ENCODE measurements around the gene CBY1. TPM values are rescaled to one million over a fixed set of nuclear protein-coding genes. Genes with fewer than 3 reads are reported as not detected.

Gene CBY1
- total RNA-seq, 2 donors from 2014 or later = 13.8 TPM

- Histone ChIP-seq H3K36me3 (no peaks in the 10 kb centered on the region), H3K27me3 (replicated peaks; ENCODE audit: insufficient read depth) (no peaks in the 10 kb centered on the region), H3K4me3 (peak overlapping the region; percentile 66), H3K9me3 (no peaks in the 10 kb centered on the region), H3K4me1 (ENCODE audit: control insufficient read depth in 1 of 2, low read depth in 2 of 2) (peaks cover 17 to 43% of the 10 kb centered on the region in 2 donors), H3K27ac (peak overlapping the region; percentile 63 to 71)
- no peak for ATAC-seq (ENCODE audit: insufficient number of reproducible peaks, low FRiP score, low read depth)
- DNase-seq (ENCODE audit: low spot score) = no peak
- TF ChIP-seq, protein P1, sequence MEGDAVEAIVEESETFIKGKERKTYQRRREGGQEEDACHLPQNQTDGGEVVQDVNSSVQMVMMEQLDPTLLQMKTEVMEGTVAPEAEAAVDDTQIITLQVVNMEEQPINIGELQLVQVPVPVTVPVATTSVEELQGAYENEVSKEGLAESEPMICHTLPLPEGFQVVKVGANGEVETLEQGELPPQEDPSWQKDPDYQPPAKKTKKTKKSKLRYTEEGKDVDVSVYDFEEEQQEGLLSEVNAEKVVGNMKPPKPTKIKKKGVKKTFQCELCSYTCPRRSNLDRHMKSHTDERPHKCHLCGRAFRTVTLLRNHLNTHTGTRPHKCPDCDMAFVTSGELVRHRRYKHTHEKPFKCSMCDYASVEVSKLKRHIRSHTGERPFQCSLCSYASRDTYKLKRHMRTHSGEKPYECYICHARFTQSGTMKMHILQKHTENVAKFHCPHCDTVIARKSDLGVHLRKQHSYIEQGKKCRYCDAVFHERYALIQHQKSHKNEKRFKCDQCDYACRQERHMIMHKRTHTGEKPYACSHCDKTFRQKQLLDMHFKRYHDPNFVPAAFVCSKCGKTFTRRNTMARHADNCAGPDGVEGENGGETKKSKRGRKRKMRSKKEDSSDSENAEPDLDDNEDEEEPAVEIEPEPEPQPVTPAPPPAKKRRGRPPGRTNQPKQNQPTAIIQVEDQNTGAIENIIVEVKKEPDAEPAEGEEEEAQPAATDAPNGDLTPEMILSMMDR (IDR thresholded peaks at IDR 0.05) = no peak
These were observed 48.3 kb downstream of the CBY1 start for GRCh38 chr22:38704654-38705234.

DNA sequence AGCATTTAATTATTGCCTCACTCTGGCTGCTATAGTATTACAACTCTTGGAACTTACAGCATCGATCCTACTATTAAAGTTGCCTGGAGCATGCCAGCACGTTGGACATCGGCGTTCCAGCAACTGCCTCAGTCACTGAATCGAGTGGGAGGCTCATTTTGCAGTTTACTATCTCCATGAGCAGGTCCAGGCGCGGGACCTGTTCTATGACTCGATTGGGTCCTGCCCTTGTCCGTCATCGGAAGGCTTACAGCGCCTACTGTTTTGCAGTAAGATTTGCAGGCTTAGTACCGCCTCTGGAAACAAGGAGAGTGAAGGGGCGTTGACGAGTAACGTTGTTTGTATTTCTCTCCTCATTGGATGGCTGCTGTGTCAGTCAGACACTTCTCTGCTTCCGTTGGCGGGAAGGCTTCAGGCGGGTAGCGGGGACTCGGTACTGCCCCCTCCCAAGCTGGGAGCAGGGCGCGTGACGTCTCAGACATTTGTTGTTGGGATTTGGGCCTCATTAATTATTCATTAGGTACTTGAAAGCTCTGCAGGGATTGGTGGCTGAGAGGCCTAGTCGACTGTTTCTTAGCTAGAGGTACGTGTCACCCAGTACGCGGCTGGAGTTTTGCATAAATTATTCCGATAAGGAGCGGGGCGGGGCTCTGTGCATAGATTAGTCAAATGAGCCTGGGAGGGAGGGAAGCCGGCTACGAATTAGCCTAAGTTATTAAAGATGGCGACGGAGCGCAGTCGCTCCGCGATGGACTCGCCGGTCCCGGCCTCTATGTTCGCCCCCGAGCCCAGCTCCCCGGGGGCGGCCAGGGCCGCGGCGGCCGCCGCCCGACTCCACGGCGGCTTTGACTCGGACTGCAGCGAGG is 49.0 kb downstream of the CBY1 start, which contains the start of gene GTPBP1:
TSS of gene GTPBP1 (plus strand) at position 710 of the 866 bp plus-strand sequence. CDS start at position 722, 12 bp downstream.
- H3K4me3 ChIP-seq = peak within 1 kb of the TSS; percentile 86
- ATAC-seq (ENCODE audit: insufficient number of reproducible peaks, low FRiP score, low read depth) (peak; percentile 90), DNase-seq (ENCODE audit: low spot score) (peak; percentile 99)
- H3K36me3 ChIP-seq = no peaks in the 10 kb centered on the region
- H3K27me3 ChIP-seq (replicated peaks; ENCODE audit: insufficient read depth) = no peaks in the 10 kb centered on the region
- H3K4me1 ChIP-seq (ENCODE audit: control insufficient read depth in 1 of 2, low read depth in 2 of 2) = peaks cover 17 to 43% of the 10 kb centered on the region in 2 donors
- TF ChIP-seq, protein P1 (IDR thresholded peaks at IDR 0.05) = no peak
- H3K27ac ChIP-seq = peak within 1 kb of the TSS; percentile 93 to 94
- no peaks in the 10 kb centered on the region for H3K9me3 ChIP-seq

- DNase-seq (ENCODE audit: low spot score) (no peak), ATAC-seq (ENCODE audit: insufficient number of reproducible peaks, low FRiP score, low read depth) (no peak)
- peaks cover 17 to 43% of the 10 kb centered on the region in 2 donors for H3K4me1 ChIP-seq (ENCODE audit: control insufficient read depth in 1 of 2, low read depth in 2 of 2)
- peak overlapping the region; percentile 93 to 94 for H3K27ac ChIP-seq
- peak overlapping the region; percentile 86 for H3K4me3 ChIP-seq
- H3K36me3 ChIP-seq = no peaks in the 10 kb centered on the region
- H3K27me3 ChIP-seq (replicated peaks; ENCODE audit: insufficient read depth) = no peaks in the 10 kb centered on the region
- TF ChIP-seq, protein P1 (IDR thresholded peaks at IDR 0.05) = no peak
- H3K9me3 ChIP-seq = no peaks in the 10 kb centered on the region
These were observed 49.9 kb downstream of the CBY1 start for GRCh38 chr22:38706101-38706900.

- H3K27ac ChIP-seq = peak overlapping the region; percentile 93 to 94
- peaks cover 17 to 37% of the 10 kb centered on the region in 2 donors for H3K4me1 ChIP-seq (ENCODE audit: control insufficient read depth in 1 of 2, low read depth in 2 of 2)
- H3K4me3 ChIP-seq = peak overlapping the region; percentile 86
- no peaks in the 10 kb centered on the region for H3K9me3 ChIP-seq
- DNase-seq (ENCODE audit: low spot score) = no peak
- TF ChIP-seq, protein P1 (IDR thresholded peaks at IDR 0.05) = no peak
- H3K36me3 ChIP-seq = no peaks in the 10 kb centered on the region
- H3K27me3 ChIP-seq (replicated peaks; ENCODE audit: insufficient read depth) = no peaks in the 10 kb centered on the region
- no peak for ATAC-seq (ENCODE audit: insufficient number of reproducible peaks, low FRiP score, low read depth)
These were observed 50.4 kb downstream of the CBY1 start for GRCh38 chr22:38706901-38707195.

GRCh38 chr22:38707346-38707745 is 50.9 kb downstream of the CBY1 start:
- H3K4me1 ChIP-seq (ENCODE audit: control insufficient read depth in 1 of 2, low read depth in 2 of 2) = peaks cover 17 to 37% of the 10 kb centered on the region in 2 donors
- peak overlapping the region in 1 of 2 donors; percentile 93 for H3K27ac ChIP-seq
- DNase-seq (ENCODE audit: low spot score) (no peak), ATAC-seq (ENCODE audit: insufficient number of reproducible peaks, low FRiP score, low read depth) (no peak)
- TF ChIP-seq, protein P1 (IDR thresholded peaks at IDR 0.05) = no peak
- H3K9me3 ChIP-seq = no peaks in the 10 kb centered on the region
- peak overlapping the region; percentile 86 for H3K4me3 ChIP-seq
- H3K27me3 ChIP-seq (replicated peaks; ENCODE audit: insufficient read depth) = no peaks in the 10 kb centered on the region
- H3K36me3 ChIP-seq = no peaks in the 10 kb centered on the region

Measured in thoracic aorta (tissue), 2 donors.